ENCODE data around the gene OXSR1.
"Not testable (repeated sequence)": the region's sequence is repeated elsewhere in the genome, so short reads cannot be mapped to it uniquely, and the experiment has no call there.

OXSR1 gene

GRCh38 chr3:38177181-38177580, 11.8 kb downstream of the OXSR1 start:
- no peak overlapping the region for H2AFZ ChIP-seq (ENCODE audit: low read length)
- no peak overlapping the region for H3K27ac ChIP-seq (replicated peaks; ENCODE audit: low read length)
- H3K79me1 ChIP-seq (ENCODE audit: low read depth, low read length): no peaks in the 10 kb centered on the region
- no peak overlapping the region for H3K4me3 ChIP-seq (ENCODE audit: low read length in 2 of 2)
- no peak overlapping the region for H2BK5ac ChIP-seq (ENCODE audit: low read length)
- H2BK120ac ChIP-seq (ENCODE audit: low read depth, low read length): no peak overlapping the region
- H4K8ac ChIP-seq (ENCODE audit: low read depth, low read length): no peak overlapping the region
- no peak overlapping the region for H4K91ac ChIP-seq (ENCODE audit: low read depth, low read length, poor library complexity)
- no peaks in the 10 kb centered on the region for H3K9me3 ChIP-seq (replicated peaks in 1 of 2; ENCODE audit: control insufficient read depth in 2 of 2, insufficient read depth in 1 of 2, low read depth in 1 of 2, low read length in 2 of 2)
- no peak overlapping the region for H3K14ac ChIP-seq (ENCODE audit: low read length)
- no peak overlapping the region for H2AK5ac ChIP-seq (ENCODE audit: low read depth, low read length)
- no peak overlapping the region for H3K4ac ChIP-seq (ENCODE audit: low read length)
- H3K23ac ChIP-seq (ENCODE audit: low read depth, low read length, poor library complexity): no peak overlapping the region
- no peak overlapping the region for H3K18ac ChIP-seq (ENCODE audit: low read length)
- H3K36me3 ChIP-seq (replicated peaks in 1 of 2; ENCODE audit: control insufficient read depth in 2 of 2, insufficient read depth in 2 of 2, low read length in 2 of 2): peaks cover 0 to 13% of the 10 kb centered on the region in 2 donors
- H2BK15ac ChIP-seq (ENCODE audit: low read length): no peak overlapping the region
- DNase-seq (ENCODE audit: low spot score): no peak
- H3K27me3 ChIP-seq (ENCODE audit: control insufficient read depth in 3 of 3, insufficient read depth in 3 of 3, low read depth in 1 of 3, low read length in 3 of 3): no peaks in the 10 kb centered on the region
- no peak overlapping the region for H2BK12ac ChIP-seq (ENCODE audit: low read length)
- H3K4me2 ChIP-seq (ENCODE audit: insufficient read depth, low read length, poor library complexity, severe bottlenecking): no peak overlapping the region
- H3K9ac ChIP-seq (ENCODE audit: low read depth, low read length, poor library complexity): no peak overlapping the region
- H3K4me1 ChIP-seq (ENCODE audit: control insufficient read depth in 2 of 2, insufficient read depth in 1 of 2, low read depth in 1 of 2, low read length in 2 of 2): no peaks in the 10 kb centered on the region
- no CpG with 5 or more reads among the region's 2 CpGs for WGBS, 2 donors (ENCODE audit: extremely low coverage in 2 of 2, insufficient read length in 2 of 2, insufficient replicate concordance in 1 of 2)

GRCh38 chr3:38186781-38187180, 21.4 kb downstream of the OXSR1 start:
- peaks cover 5 to 88% of the 10 kb centered on the region in 2 donors for H3K36me3 ChIP-seq (replicated peaks in 1 of 2; ENCODE audit: control insufficient read depth in 2 of 2, insufficient read depth in 2 of 2, low read length in 2 of 2)

GRCh38 chr3:38190481-38190881, 25.1 kb downstream of the OXSR1 start:
- Histone ChIP-seq H3K4ac (ENCODE audit: low read length) (no peak overlapping the region), H3K9me3 (replicated peaks in 1 of 2; ENCODE audit: control insufficient read depth in 2 of 2, insufficient read depth in 1 of 2, low read depth in 1 of 2, low read length in 2 of 2) (peaks cover 0 to 11% of the 10 kb centered on the region in 2 donors), H3K18ac (ENCODE audit: low read length) (no peak overlapping the region), H3K27me3 (ENCODE audit: control insufficient read depth in 3 of 3, insufficient read depth in 3 of 3, low read depth in 1 of 3, low read length in 3 of 3) (no peaks in the 10 kb centered on the region), H2BK15ac (ENCODE audit: low read length) (no peak overlapping the region), H3K27ac (replicated peaks; ENCODE audit: low read length) (no peak overlapping the region), H3K23ac (ENCODE audit: low read depth, low read length, poor library complexity) (no peak overlapping the region), H3K79me1 (ENCODE audit: low read depth, low read length) (peaks cover 1% of the 10 kb centered on the region), H3K4me3 (ENCODE audit: low read length in 2 of 2) (no peak overlapping the region), H2AFZ (ENCODE audit: low read length) (no peak overlapping the region), H3K4me1 (ENCODE audit: control insufficient read depth in 2 of 2, insufficient read depth in 1 of 2, low read depth in 1 of 2, low read length in 2 of 2) (no peaks in the 10 kb centered on the region), H4K91ac (ENCODE audit: low read depth, low read length, poor library complexity) (no peak overlapping the region), H2AK5ac (ENCODE audit: low read depth, low read length) (no peak overlapping the region), H3K36me3 (replicated peaks in 1 of 2; ENCODE audit: control insufficient read depth in 2 of 2, insufficient read depth in 2 of 2, low read length in 2 of 2) (peaks cover 5 to 87% of the 10 kb centered on the region in 2 donors), H2BK120ac (ENCODE audit: low read depth, low read length) (no peak overlapping the region), H3K14ac (ENCODE audit: low read length) (no peak overlapping the region), H4K8ac (ENCODE audit: low read depth, low read length) (no peak overlapping the region), H2BK5ac (ENCODE audit: low read length) (no peak overlapping the region), H2BK12ac (ENCODE audit: low read length) (no peak overlapping the region), H3K4me2 (ENCODE audit: insufficient read depth, low read length, poor library complexity, severe bottlenecking) (no peak overlapping the region), H3K9ac (ENCODE audit: low read depth, low read length, poor library complexity) (no peak overlapping the region)
- DNase-seq (ENCODE audit: low spot score): no peak

More at GRCh38 chr3:38186781-38187180, 21.4 kb downstream of the OXSR1 start:
- no CpG with 5 or more reads among the region's 1 CpG for WGBS, 2 donors (ENCODE audit: extremely low coverage in 2 of 2, insufficient read length in 2 of 2, insufficient replicate concordance in 1 of 2)
- H2BK5ac ChIP-seq (ENCODE audit: low read length): no peak overlapping the region
- no peak overlapping the region for H3K9ac ChIP-seq (ENCODE audit: low read depth, low read length, poor library complexity)
- H2BK120ac ChIP-seq (ENCODE audit: low read depth, low read length): no peak overlapping the region
- H4K8ac ChIP-seq (ENCODE audit: low read depth, low read length): no peak overlapping the region
- H3K4me3 ChIP-seq (ENCODE audit: low read length in 2 of 2): no peak overlapping the region
- no peaks in the 10 kb centered on the region for H3K27me3 ChIP-seq (ENCODE audit: control insufficient read depth in 3 of 3, insufficient read depth in 3 of 3, low read depth in 1 of 3, low read length in 3 of 3)
- H3K14ac ChIP-seq (ENCODE audit: low read length): no peak overlapping the region
- no peak overlapping the region for H2AK5ac ChIP-seq (ENCODE audit: low read depth, low read length)
- no peak overlapping the region for H3K4ac ChIP-seq (ENCODE audit: low read length)
- H3K27ac ChIP-seq (replicated peaks; ENCODE audit: low read length): no peak overlapping the region
- no peaks in the 10 kb centered on the region for H3K4me1 ChIP-seq (ENCODE audit: control insufficient read depth in 2 of 2, insufficient read depth in 1 of 2, low read depth in 1 of 2, low read length in 2 of 2)
- H3K4me2 ChIP-seq (ENCODE audit: insufficient read depth, low read length, poor library complexity, severe bottlenecking): no peak overlapping the region
- no peak for DNase-seq (ENCODE audit: low spot score)
- H4K91ac ChIP-seq (ENCODE audit: low read depth, low read length, poor library complexity): no peak overlapping the region
- H3K79me1 ChIP-seq (ENCODE audit: low read depth, low read length): no peaks in the 10 kb centered on the region
- no peak overlapping the region for H2BK15ac ChIP-seq (ENCODE audit: low read length)
- H3K9me3 ChIP-seq (replicated peaks in 1 of 2; ENCODE audit: control insufficient read depth in 2 of 2, insufficient read depth in 1 of 2, low read depth in 1 of 2, low read length in 2 of 2): peaks cover 0 to 11% of the 10 kb centered on the region in 2 donors
- no peak overlapping the region for H3K23ac ChIP-seq (ENCODE audit: low read depth, low read length, poor library complexity)
- H2AFZ ChIP-seq (ENCODE audit: low read length): no peak overlapping the region
- H2BK12ac ChIP-seq (ENCODE audit: low read length): no peak overlapping the region
- no peak overlapping the region for H3K18ac ChIP-seq (ENCODE audit: low read length)

GRCh38 chr3:38202931-38203330, 37.6 kb downstream of the OXSR1 start:
- H3K4ac ChIP-seq (ENCODE audit: low read length); H3K9ac ChIP-seq (ENCODE audit: low read depth, low read length, poor library complexity); H2AK5ac ChIP-seq (ENCODE audit: low read depth, low read length); H3K4me2 ChIP-seq (ENCODE audit: insufficient read depth, low read length, poor library complexity, severe bottlenecking); DNase-seq (ENCODE audit: low spot score); H2BK5ac ChIP-seq (ENCODE audit: low read length); H3K14ac ChIP-seq (ENCODE audit: low read length); H3K4me3 ChIP-seq (ENCODE audit: low read length in 2 of 2); H2BK12ac ChIP-seq (ENCODE audit: low read length); H2AFZ ChIP-seq (ENCODE audit: low read length); H3K9me3 ChIP-seq (replicated peaks in 1 of 2; ENCODE audit: control insufficient read depth in 2 of 2, insufficient read depth in 1 of 2, low read depth in 1 of 2, low read length in 2 of 2); H3K27ac ChIP-seq (replicated peaks; ENCODE audit: low read length); H3K79me1 ChIP-seq (ENCODE audit: low read depth, low read length); H3K4me1 ChIP-seq (ENCODE audit: control insufficient read depth in 2 of 2, insufficient read depth in 1 of 2, low read depth in 1 of 2, low read length in 2 of 2); H2BK120ac ChIP-seq (ENCODE audit: low read depth, low read length); H4K8ac ChIP-seq (ENCODE audit: low read depth, low read length); H2BK15ac ChIP-seq (ENCODE audit: low read length); H4K91ac ChIP-seq (ENCODE audit: low read depth, low read length, poor library complexity); H3K27me3 ChIP-seq (ENCODE audit: control insufficient read depth in 3 of 3, insufficient read depth in 3 of 3, low read depth in 1 of 3, low read length in 3 of 3); H3K23ac ChIP-seq (ENCODE audit: low read depth, low read length, poor library complexity); H3K18ac ChIP-seq (ENCODE audit: low read length): not testable (repeated sequence)
- H3K36me3 ChIP-seq (replicated peaks in 1 of 2; ENCODE audit: control insufficient read depth in 2 of 2, insufficient read depth in 2 of 2, low read length in 2 of 2): peaks cover 6 to 55% of the 10 kb centered on the region in 2 donors
- WGBS, 2 donors (ENCODE audit: extremely low coverage in 2 of 2, insufficient read length in 2 of 2, insufficient replicate concordance in 1 of 2): no CpG with 5 or more reads among the region's 12 CpGs
